GM12892 (cell line): ENCODE results near the gene LSM14A.

Experiments used
- POLR2A ChIP-seq: IDR thresholded peaks from 2 replicates; pipeline ENCODE4 v1.6.1; 2011; ENCODE audit warnings: low read depth, low read length, control low read depth
- POLR2AphosphoS5 ChIP-seq: IDR thresholded peaks from 2 replicates; pipeline ENCODE4 v1.6.1; 2011; ENCODE audit warnings: low read depth, low read length, control low read depth

DNA sequence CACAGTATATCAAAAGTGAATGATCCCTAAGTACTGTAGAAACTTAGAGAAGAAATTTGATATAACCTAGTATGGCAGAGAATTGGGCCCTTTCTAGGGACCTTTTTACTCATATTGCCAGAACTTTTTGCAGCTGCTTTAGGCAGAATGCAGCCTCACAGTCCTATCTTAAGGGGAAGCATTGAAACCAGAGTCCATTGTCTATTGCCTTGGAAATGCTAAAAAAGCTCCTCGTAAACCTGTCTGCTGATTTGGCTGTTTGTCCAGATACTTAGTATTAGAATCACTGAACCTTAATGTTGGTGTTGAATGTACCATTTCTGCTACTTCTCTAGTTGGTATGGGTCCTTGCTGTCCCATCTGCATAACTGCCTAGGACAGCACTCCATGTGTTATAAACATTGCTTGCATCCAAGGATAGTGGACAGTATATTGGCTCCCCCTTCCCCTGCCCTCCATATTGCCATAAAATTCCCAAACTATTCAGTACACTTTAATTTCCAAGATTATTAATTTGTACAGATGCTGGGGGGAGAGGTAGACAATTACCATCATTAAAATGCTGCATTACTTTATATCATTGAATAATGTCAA lies 36.1 kb downstream of the LSM14A start:
- TF ChIP-seq POLR2A (no peak), POLR2AphosphoS5 (no peak)
